HepG2 (cell line): Measurements from ENCODE around the gene SURF1. TPM values are rescaled to one million over a fixed set of nuclear protein-coding genes. Genes with fewer than 3 reads are reported as not detected.
A peak's percentile ranks its signal among the peaks of the same experiment; 100 is the strongest.

Experiments used
- BHLHE40 ChIP-seq: IDR thresholded peaks from 2 replicates; pipeline ENCODE4 v1.6.1; 2011; ENCODE audit warnings: low read length, improper control_type of control experiment
- FUBP1 ChIP-seq: sonication (generic); formaldehyde crosslinking; IDR thresholded peaks from 2 replicates; pipeline ENCODE4 v1.5.1; 2020; ENCODE audit warnings: missing genetic modification reagents, mild to moderate bottlenecking, borderline replicate concordance
- GABPB1 ChIP-seq: IDR thresholded peaks from 2 replicates; pipeline ENCODE4 v1.6.1; 2016; ENCODE audit warnings: mild to moderate bottlenecking, missing genetic modification reagents, moderate library complexity, missing compliant biosample characterization
- HNRNPLL ChIP-seq: fragments of 200-400 bp; formaldehyde crosslinking; IDR thresholded peaks from 2 replicates; pipeline ENCODE4 v1.6.1; 2017; ENCODE audit warnings: mild to moderate bottlenecking, low read depth, low read length; ENCODE audit not compliant: poor library complexity, severe bottlenecking
- JARID2 ChIP-seq: sonication (generic); formaldehyde crosslinking; IDR thresholded peaks from 2 replicates; pipeline ENCODE4 v1.8.1; 2023; ENCODE audit warnings: missing genetic modification reagents, inconsistent platforms; ENCODE audit not compliant: insufficient replicate concordance
- NR0B2 ChIP-seq: sonication (generic); formaldehyde crosslinking; IDR thresholded peaks from 2 replicates; pipeline ENCODE4 v1.4.0; 2020; ENCODE audit warnings: mild to moderate bottlenecking, missing genetic modification reagents
- POLR2G ChIP-seq: fragments of 200-400 bp; formaldehyde crosslinking; IDR thresholded peaks from 2 replicates; pipeline ENCODE4 v1.6.1; 2018; ENCODE audit warnings: mild to moderate bottlenecking, low read depth, low read length, moderate library complexity
- RARG ChIP-seq: sonication (generic); formaldehyde crosslinking; IDR thresholded peaks from 2 replicates; pipeline ENCODE4 v1.4.0; 2020; ENCODE audit warnings: low read depth, mild to moderate bottlenecking, missing genetic modification reagents
- RBM22 ChIP-seq: fragments of 200-400 bp; formaldehyde crosslinking; optimal IDR thresholded peaks from 2 replicates; pipeline ENCODE3; 2017; ENCODE audit warnings: mild to moderate bottlenecking, low read length, moderate library complexity
- SAP130 ChIP-seq: IDR thresholded peaks from 2 replicates; pipeline ENCODE4 v1.6.1; 2016; ENCODE audit warnings: low read depth
- TFAP4 ChIP-seq: sonication (generic); IDR thresholded peaks from 2 replicates; pipeline ENCODE4 v1.6.1; 2016; ENCODE audit warnings: low read depth, borderline replicate concordance
- ZNF318 ChIP-seq: sonication (generic); formaldehyde crosslinking; IDR thresholded peaks from 2 replicates; pipeline ENCODE4 v1.4.0; 2020; ENCODE audit warnings: mild to moderate bottlenecking, missing genetic modification reagents
- ZNF337 ChIP-seq: sonication (generic); formaldehyde crosslinking; IDR thresholded peaks from 2 replicates; pipeline ENCODE4 v1.5.1; 2020; ENCODE audit warnings: missing genetic modification reagents, low read depth, mild to moderate bottlenecking, borderline replicate concordance
- ZNF552 ChIP-seq: sonication (generic); formaldehyde crosslinking; IDR thresholded peaks from 2 replicates; pipeline ENCODE4 v1.9.0; 2022; ENCODE audit warnings: missing genetic modification reagents, mild to moderate bottlenecking, borderline replicate concordance
- ZNF800 ChIP-seq: sonication (generic); formaldehyde crosslinking; IDR thresholded peaks from 2 replicates; pipeline ENCODE4 v1.4.0; 2020; ENCODE audit warnings: missing genetic modification reagents
- polyA plus RNA-seq, 8 experiments: library from polyadenylated mRNA; depleted of rRNA in 3 of 8; stranded (reverse) in 7 of 8; unstranded in 1 of 8; fragments of >200 nt; fragmentation: Illumina TruSeq in 4 of 8; extraction: Trizol in 4 of 8; gene quantifications; 2 replicates each; pipeline versions ENCODE4 v1.2.1 to v1.2.3, GENCODE V29; 2011 to 2016; ENCODE audit warnings: low read depth in 4 of 8, missing spikeins in 1 of 8, mixed read lengths in 1 of 8; ENCODE audit not compliant: insufficient read depth in 1 of 8
- total RNA-seq, 5 experiments: library from RNA; depleted of rRNA; stranded (reverse); fragments of >200 nt; fragmentation: Illumina TruSeq; extraction: Trizol; gene quantifications; 2 replicates each; pipeline ENCODE4 v1.2.3, GENCODE V29; 2016; ENCODE audit warnings: low read depth in 1 of 5

SURF1 gene
- total and polyA plus RNA-seq, 2 of the 13 experiments (the other 11 are each of a cell fraction or from before 2014, with no cell fraction given) = 17.8 to 40.7 TPM

- TF ChIP-seq ZNF318 (CRISPR knock-in tag) (no peak), HNRNPLL (no peak), JARID2 (CRISPR knock-in tag) (no peak), TFAP4 (no peak), ZNF800 (CRISPR knock-in tag) (no peak), NR0B2 (CRISPR knock-in tag) (no peak), FUBP1 (no peak), RBM22 (peak; percentile 68), GABPB1 (no peak), ZNF552 (CRISPR knock-in tag) (no peak), BHLHE40 (no peak), POLR2G (peak; percentile 69), RARG (no peak), ZNF337 (CRISPR knock-in tag) (no peak), SAP130 (CRISPR knock-in tag) (no peak)
These were observed 3.5 kb downstream of the SURF1 start (continued) for GRCh38 chr9:133352635-133353340.
